Mesenchymal stem cell (in vitro differentiated cells and primary cell): Measurements from ENCODE around the gene ICOS.

Experiments
- DNase-seq: peaks from one replicate; pipeline ENCODE4 v3.0.0-alpha.2; 2013
- H2AFZ ChIP-seq: one replicate; pipeline ENCODE4 v1.6.1; 2013; ENCODE audit warnings: low read depth, mild to moderate bottlenecking, control low read depth, inconsistent platforms, low read length, moderate library complexity
- H2AK5ac ChIP-seq: 2 replicates; pipeline ENCODE4 v1.6.1; 2013; ENCODE audit warnings: low read length, moderate library complexity, mild to moderate bottlenecking, inconsistent platforms; ENCODE audit not compliant: severe bottlenecking
- H2BK120ac ChIP-seq: one replicate; pipeline ENCODE4 v1.6.1; 2013; ENCODE audit warnings: low read depth, mild to moderate bottlenecking, inconsistent platforms, low read length, moderate library complexity
- H2BK12ac ChIP-seq, 2 experiments: one replicate each; pipeline ENCODE4 v1.6.1; 2013; ENCODE audit warnings: inconsistent platforms in 2 of 2, low read length in 2 of 2, mild to moderate bottlenecking in 2 of 2, moderate library complexity in 2 of 2, control low read depth in 1 of 2
- H2BK15ac ChIP-seq: one replicate; pipeline ENCODE4 v1.6.1; 2013; ENCODE audit warnings: mild to moderate bottlenecking, low read depth, inconsistent platforms; ENCODE audit not compliant: poor library complexity, severe bottlenecking
- H2BK5ac ChIP-seq: 2 replicates; pipeline ENCODE4 v1.6.1; 2013; ENCODE audit warnings: low read depth, mild to moderate bottlenecking, low read length, control low read depth, inconsistent platforms; ENCODE audit not compliant: poor library complexity, severe bottlenecking
- H3K14ac ChIP-seq, 2 experiments: one replicate each; pipeline ENCODE4 v1.6.1; 2013; ENCODE audit warnings: inconsistent platforms in 2 of 2, low read length in 2 of 2, control low read depth in 1 of 2, mild to moderate bottlenecking in 1 of 2, moderate library complexity in 1 of 2
- H3K18ac ChIP-seq, 2 experiments: one replicate each; pipeline ENCODE4 v1.6.1; 2013; ENCODE audit warnings: inconsistent platforms in 2 of 2, low read length in 2 of 2, control low read depth in 1 of 2, low read depth in 1 of 2, mild to moderate bottlenecking in 1 of 2
- H3K23ac ChIP-seq, 2 experiments: one replicate each; pipeline ENCODE4 v1.6.1; 2013; ENCODE audit warnings: inconsistent platforms in 2 of 2, low read length in 2 of 2, mild to moderate bottlenecking in 2 of 2, moderate library complexity in 2 of 2, control low read depth in 1 of 2
- H3K27ac ChIP-seq: 2 replicates; pipeline ENCODE4 v1.5.1; 2013; ENCODE audit warnings: mild to moderate bottlenecking, moderate library complexity, low read length, control low read depth, inconsistent platforms; ENCODE audit not compliant: poor library complexity, severe bottlenecking
- H3K27me3 ChIP-seq, 2 experiments: 2 replicates each; pipeline versions ENCODE4 v1.6.1 to v1.7.0; 2013; ENCODE audit warnings: low read length in 2 of 2, mild to moderate bottlenecking in 2 of 2, moderate library complexity in 2 of 2, control low read depth in 1 of 2, inconsistent platforms in 1 of 2; ENCODE audit not compliant: control insufficient read depth in 1 of 2, insufficient read depth in 1 of 2
- H3K36me3 ChIP-seq, 2 experiments: 2 replicates each; pipeline versions ENCODE4 v1.6.1 to v1.7.0; 2013; ENCODE audit warnings: low read length in 2 of 2, control low read depth in 1 of 2, inconsistent platforms in 1 of 2, low read depth in 1 of 2, mild to moderate bottlenecking in 1 of 2; ENCODE audit not compliant: insufficient read depth in 2 of 2, control insufficient read depth in 1 of 2
- H3K4ac ChIP-seq, 2 experiments: one replicate each; pipeline ENCODE4 v1.6.1; 2013; ENCODE audit warnings: inconsistent platforms in 2 of 2, low read length in 2 of 2, mild to moderate bottlenecking in 2 of 2, moderate library complexity in 2 of 2, control low read depth in 1 of 2, low read depth in 1 of 2
- H3K4me1 ChIP-seq: 2 replicates; pipeline ENCODE4 v1.6.1; 2013; ENCODE audit warnings: low read depth, low read length, control low read depth; ENCODE audit not compliant: control insufficient read depth, insufficient read depth
- H3K4me2 ChIP-seq: 2 replicates; pipeline ENCODE4 v1.6.1; 2013; ENCODE audit warnings: low read length, mild to moderate bottlenecking, inconsistent platforms; ENCODE audit not compliant: poor library complexity, severe bottlenecking
- H3K4me3 ChIP-seq, 2 experiments: 2 replicates each; pipeline versions ENCODE4 v1.5.1 to v1.7.0; 2013; ENCODE audit warnings: low read length in 2 of 2, mild to moderate bottlenecking in 2 of 2, control low read depth in 1 of 2, low read depth in 1 of 2; ENCODE audit not compliant: insufficient read depth in 1 of 2
- H3K79me1 ChIP-seq: replicated peaks from 2 replicates; pipeline ENCODE4 v1.6.1; 2013; ENCODE audit warnings: mild to moderate bottlenecking, control low read depth, low read length, inconsistent platforms; ENCODE audit not compliant: poor library complexity, severe bottlenecking
- H3K9ac ChIP-seq: 2 replicates; pipeline ENCODE4 v1.7.0; 2013; ENCODE audit warnings: mild to moderate bottlenecking, low read length, moderate library complexity
- H3K9me3 ChIP-seq: 2 replicates; pipeline ENCODE4 v1.7.0; 2013; ENCODE audit warnings: mild to moderate bottlenecking, low read length; ENCODE audit not compliant: control insufficient read depth
- H4K8ac ChIP-seq: one replicate; pipeline ENCODE4 v1.6.1; 2013; ENCODE audit warnings: inconsistent platforms, mild to moderate bottlenecking, low read length, moderate library complexity
- H4K91ac ChIP-seq: one replicate; pipeline ENCODE4 v1.6.1; 2013; ENCODE audit warnings: mild to moderate bottlenecking, low read length, inconsistent platforms
- WGBS: methylation state at CpG from one replicate; pipeline ENCODE4 v1.1.7; 2013; ENCODE audit warnings: mixed read lengths; 5-methylcytosine and 5-hydroxymethylcytosine counted together

ICOS gene

DNA sequence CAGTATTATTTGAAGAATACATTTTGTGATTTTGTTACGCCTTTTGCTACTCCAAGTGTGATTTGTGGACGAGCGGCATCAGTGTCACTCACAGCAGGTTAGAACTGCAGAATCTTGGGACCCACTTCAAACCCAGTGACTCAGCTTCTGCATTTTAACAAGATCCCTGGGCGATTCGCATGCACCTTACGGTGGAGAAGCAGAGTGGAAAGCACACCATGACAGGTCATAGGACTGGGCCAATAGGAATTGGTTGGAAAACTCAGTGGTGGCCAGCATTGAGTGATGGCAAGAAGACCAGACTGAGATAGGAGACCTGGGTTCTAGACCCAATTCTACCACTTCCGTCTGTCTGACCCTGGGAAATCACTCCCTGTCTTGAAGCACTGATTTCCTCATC is 42.7 kb upstream of the ICOS start:
- Histone ChIP-seq H2AFZ (no peak overlapping the region), H3K23ac (no peak overlapping the region), H3K18ac (no peak overlapping the region), H2AK5ac (no peak overlapping the region), H2BK120ac (no peak overlapping the region), H2BK12ac (no peak overlapping the region), H3K4me2 (no peak overlapping the region), H3K14ac (no peak overlapping the region), H2BK5ac (peak overlapping the region; percentile 15), H4K91ac (no peak overlapping the region), H3K4me1 (no peaks in the 10 kb centered on the region), H3K4me3 (no peak overlapping the region), H3K9ac (no peak overlapping the region), H3K9me3 (no peaks in the 10 kb centered on the region), H3K27me3 (peaks cover 0 to 4% of the 10 kb centered on the region in 2 experiments), H3K79me1 (no peaks in the 10 kb centered on the region), H3K27ac (no peak overlapping the region), H3K36me3 (no peaks in the 10 kb centered on the region), H4K8ac (no peak overlapping the region), H3K4ac (no peak overlapping the region), H2BK15ac (no peak overlapping the region)
- no peak for DNase-seq
- 98% methylated on average over 6 of the region's 7 CpGs for WGBS

DNA sequence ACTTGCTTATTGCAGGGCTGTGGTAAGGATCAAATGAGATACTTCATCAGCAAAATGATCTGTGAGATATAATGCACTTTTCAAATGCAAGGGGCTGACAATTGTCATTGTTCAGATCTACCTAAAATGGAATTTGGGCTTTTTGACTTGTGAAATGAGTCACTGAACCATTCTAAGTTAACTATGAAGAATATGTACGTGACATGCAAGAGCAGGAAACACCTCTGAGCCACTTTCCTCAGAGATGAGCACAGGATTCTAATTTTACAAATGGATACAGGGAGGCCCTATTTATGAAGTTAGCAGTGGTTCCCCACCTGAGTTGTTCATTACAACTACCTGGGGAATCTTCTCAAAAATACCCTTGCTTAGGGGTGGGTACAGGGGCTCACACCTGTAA is 42.3 kb upstream of the ICOS start:
- H3K27me3 ChIP-seq, result peaks cover 0 to 4% of the 10 kb centered on the region in 2 experiments
- H3K27ac ChIP-seq, result no peak overlapping the region
- H2BK12ac ChIP-seq, result no peak overlapping the region
- H3K4me1 ChIP-seq, result no peaks in the 10 kb centered on the region
- H3K36me3 ChIP-seq, result no peaks in the 10 kb centered on the region
- no peak overlapping the region for H3K18ac ChIP-seq
- H4K91ac ChIP-seq, result no peak overlapping the region
- no peaks in the 10 kb centered on the region for H3K9me3 ChIP-seq
- H2BK120ac ChIP-seq, result no peak overlapping the region
- H2AK5ac ChIP-seq, result no peak overlapping the region
- DNase-seq, result no peak
- H3K79me1 ChIP-seq, result no peaks in the 10 kb centered on the region
- H3K4me3 ChIP-seq, result no peak overlapping the region
- H3K9ac ChIP-seq, result no peak overlapping the region
- no CpG with 5 or more reads among the region's 1 CpG for WGBS
- H3K4ac ChIP-seq, result no peak overlapping the region
- no peak overlapping the region for H3K4me2 ChIP-seq
- H2BK15ac ChIP-seq, result no peak overlapping the region
- no peak overlapping the region for H2BK5ac ChIP-seq
- H4K8ac ChIP-seq, result no peak overlapping the region
- no peak overlapping the region for H2AFZ ChIP-seq
- no peak overlapping the region for H3K23ac ChIP-seq
- no peak overlapping the region for H3K14ac ChIP-seq

DNA sequence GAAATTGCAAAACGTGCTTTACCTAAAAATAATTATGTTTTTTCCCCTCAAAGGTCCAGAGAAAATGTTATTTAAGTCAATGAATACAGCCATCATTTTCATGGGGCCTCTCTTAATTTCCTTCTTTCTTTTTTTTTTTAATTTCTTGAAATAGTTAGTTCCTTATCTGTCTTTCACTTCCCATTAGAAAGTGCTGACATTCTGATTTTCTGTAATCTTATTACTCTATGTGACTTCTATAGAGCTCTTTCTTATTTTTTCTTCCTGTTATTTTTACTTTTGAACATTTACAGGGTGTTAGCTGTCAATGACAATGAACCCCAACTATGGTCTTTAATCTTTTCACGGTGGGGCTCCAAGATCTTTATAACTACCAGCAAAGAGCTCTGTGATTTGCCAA is 39.0 kb upstream of the ICOS start:
- no peak overlapping the region for H3K18ac ChIP-seq
- no peak overlapping the region for H3K9ac ChIP-seq
- DNase-seq, result no peak
- H3K4ac ChIP-seq, result no peak overlapping the region
- no peaks in the 10 kb centered on the region for H3K4me1 ChIP-seq
- H3K4me2 ChIP-seq, result no peak overlapping the region
- H3K14ac ChIP-seq, result no peak overlapping the region
- H2BK12ac ChIP-seq, result no peak overlapping the region
- H4K91ac ChIP-seq, result no peak overlapping the region
- H2BK5ac ChIP-seq, result no peak overlapping the region
- no peaks in the 10 kb centered on the region for H3K27me3 ChIP-seq
- no peak overlapping the region for H2AFZ ChIP-seq
- no peaks in the 10 kb centered on the region for H3K79me1 ChIP-seq
- H2BK15ac ChIP-seq, result no peak overlapping the region
- no peak overlapping the region for H3K27ac ChIP-seq
- H3K23ac ChIP-seq, result no peak overlapping the region
- no peak overlapping the region for H2BK120ac ChIP-seq
- WGBS, result 70% methylated on average over 2 of the region's 2 CpGs
- H3K9me3 ChIP-seq, result peaks cover 22% of the 10 kb centered on the region
- H3K4me3 ChIP-seq, result no peak overlapping the region
- no peak overlapping the region for H4K8ac ChIP-seq
- no peaks in the 10 kb centered on the region for H3K36me3 ChIP-seq
- H2AK5ac ChIP-seq, result no peak overlapping the region

DNA sequence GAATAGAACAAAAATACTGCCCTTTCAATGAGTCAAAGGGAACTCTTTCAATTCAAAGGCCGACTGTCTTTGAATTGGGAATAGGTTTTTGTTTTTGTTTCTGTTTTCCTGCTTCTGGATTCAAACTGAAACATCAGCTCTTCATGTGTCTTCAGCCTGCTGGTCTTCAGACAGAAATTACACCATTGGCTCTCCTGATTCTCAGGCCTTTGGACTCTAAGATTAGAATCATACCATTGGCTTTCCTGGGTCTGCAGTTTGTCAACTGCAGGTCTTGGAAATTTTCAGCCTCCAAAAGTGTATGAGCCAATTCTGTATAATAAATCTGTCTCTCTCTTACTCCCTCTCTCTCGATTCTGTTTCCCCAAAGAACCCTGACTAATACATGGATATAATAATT is 37.9 kb upstream of the ICOS start:
- no peak overlapping the region for H2BK12ac ChIP-seq
- no peaks in the 10 kb centered on the region for H3K79me1 ChIP-seq
- H3K4me3 ChIP-seq, result no peak overlapping the region
- H2AK5ac ChIP-seq, result no peak overlapping the region
- WGBS, result 71% methylated on average over 1 of the region's 2 CpGs
- no peaks in the 10 kb centered on the region for H3K4me1 ChIP-seq
- H3K27ac ChIP-seq, result no peak overlapping the region
- H4K8ac ChIP-seq, result no peak overlapping the region
- H2BK120ac ChIP-seq, result no peak overlapping the region
- no peak overlapping the region for H2BK15ac ChIP-seq
- no peak overlapping the region for H3K9ac ChIP-seq
- H3K14ac ChIP-seq, result no peak overlapping the region
- H3K23ac ChIP-seq, result no peak overlapping the region
- H3K4ac ChIP-seq, result no peak overlapping the region
- H2AFZ ChIP-seq, result no peak overlapping the region
- H3K9me3 ChIP-seq, result peaks cover 29% of the 10 kb centered on the region
- no peak overlapping the region for H3K18ac ChIP-seq
- H3K27me3 ChIP-seq, result no peaks in the 10 kb centered on the region
- H3K36me3 ChIP-seq, result no peaks in the 10 kb centered on the region
- H2BK5ac ChIP-seq, result no peak overlapping the region
- no peak overlapping the region for H3K4me2 ChIP-seq
- DNase-seq, result no peak
- H4K91ac ChIP-seq, result no peak overlapping the region
